HCT116 (cell line): ENCODE results near the gene ZIC5. TPM values are rescaled to one million over a fixed set of nuclear protein-coding genes. Genes with fewer than 3 reads are reported as not detected.

ENCODE experiments used
- ATAC-seq: fragments of 200-7000 bp; cut with Tn5 transposase; 2 replicates; pipeline ENCODE4 v1.9.1; 2020; ENCODE audit warnings: mild to moderate bottlenecking, moderate library complexity
- BruUV-seq: library from RNA; stranded (reverse); fragments of 400-500 nt; replicated peaks from 2 replicates; lab custom pipeline; 2021; lab: Mats Ljungman, UMichigan
- CTCF ChIA-PET: fragments of 300-600 bp; sonication (Branson Sonifier 250); formaldehyde crosslinking; loops from one replicate; lab custom pipeline; 2021; ENCODE audit warnings: antibody characterized with exemption; lab: Charles Lee
- POLR2A ChIA-PET: fragments of 300-600, 350-600 bp; sonication (Branson Sonifier 250); formaldehyde crosslinking; loops from one replicate; lab custom pipeline; 2021; ENCODE audit warnings: antibody characterized with exemption; lab: Charles Lee
- RAD21 ChIA-PET, 2 experiments: fragments of 300-600 bp; sonication (Branson Sonifier 250); formaldehyde crosslinking; loops; one replicate each; lab custom pipeline; 2023; ENCODE audit warnings: low total read pairs in 2 of 2; ENCODE audit not compliant: uncharacterized antibody in 2 of 2, unreplicated experiment in 2 of 2, low non-redundant PET in 1 of 2; lab: Charles Lee
- DNase-seq: peaks from one replicate; pipeline ENCODE4 v3.0.0-alpha.2; 2010; ENCODE audit warnings: low read depth, low spot score
- H2AFZ ChIP-seq: fragments of 200-600 bp; shearing (Covaris generic), sonication (generic); 2 replicates; pipeline ENCODE4 v1.6.1; 2017; ENCODE audit warnings: low read depth, mixed run types, mixed read lengths, antibody characterized with exemption, low read length; ENCODE audit not compliant: poor library complexity, severe bottlenecking
- H3K27ac ChIP-seq: 2 replicates; pipeline ENCODE4 v1.5.1; 2012; ENCODE audit warnings: low read depth, low read length
- H3K27me3 ChIP-seq: fragments of 200-600 bp; sonication (generic); 2 replicates; pipeline ENCODE4 v1.6.1; 2016; ENCODE audit warnings: mixed run types, low read length, mixed read lengths; ENCODE audit not compliant: insufficient read depth
- H3K36me3 ChIP-seq, 2 experiments: fragments of 200-500 bp in 1 of 2; fragments of 200-600 bp in 1 of 2; sonication (Bioruptor generic) in 1 of 2; sonication (generic) in 1 of 2; 2 replicates each; pipeline versions ENCODE4 v1.5.1 to v1.6.1; 2014 to 2016; ENCODE audit warnings: low read length in 2 of 2, inconsistent platforms in 1 of 2, mixed read lengths in 1 of 2, mixed run types in 1 of 2; ENCODE audit not compliant: insufficient read depth in 2 of 2, control insufficient read depth in 1 of 2
- H3K4me1 ChIP-seq, 2 experiments: fragments of 200-600 bp in 1 of 2; sonication (generic) in 1 of 2; 2 replicates each; pipeline versions ENCODE4 v1.5.1 to v1.6.1; 2012 to 2017; ENCODE audit warnings: low read length in 2 of 2, inconsistent platforms in 1 of 2, mild to moderate bottlenecking in 1 of 2, mixed read lengths in 1 of 2, mixed run types in 1 of 2, moderate library complexity in 1 of 2; ENCODE audit not compliant: insufficient read depth in 2 of 2, control insufficient read depth in 1 of 2
- H3K4me2 ChIP-seq: fragments of 200-600 bp; sonication (generic); 2 replicates; pipeline ENCODE4 v1.6.1; 2017; ENCODE audit warnings: mixed run types, low read length, mixed read lengths
- H3K4me3 ChIP-seq, 2 experiments: fragments of 200-600 bp in 1 of 2; sonication (generic) in 1 of 2; replicated peaks in 1 of 2; 2 replicates each; pipeline ENCODE4 v1.5.1; 2011 to 2016; ENCODE audit warnings: low read length in 2 of 2, control low read depth in 1 of 2, low read depth in 1 of 2, mild to moderate bottlenecking in 1 of 2, mixed read lengths in 1 of 2, mixed run types in 1 of 2
- H3K79me2 ChIP-seq: fragments of 200-600 bp; sonication (generic); 2 replicates; pipeline ENCODE4 v1.6.1; 2017; ENCODE audit warnings: mild to moderate bottlenecking, mixed run types, low read length, moderate library complexity, mixed read lengths; ENCODE audit not compliant: insufficient read depth
- H3K9ac ChIP-seq: fragments of 200-600 bp; sonication (generic); 2 replicates; pipeline ENCODE4 v1.6.1; 2016; ENCODE audit warnings: low read length, mixed read lengths
- H3K9me2 ChIP-seq: fragments of 200-600 bp; sonication (generic), shearing (Covaris generic); 2 replicates; pipeline ENCODE4 v1.6.1; 2017; ENCODE audit warnings: mixed run types, mild to moderate bottlenecking, moderate library complexity; ENCODE audit not compliant: insufficient read depth
- H3K9me3 ChIP-seq, 2 experiments: fragments of 200-500 bp in 1 of 2; fragments of 200-600 bp in 1 of 2; sonication (Bioruptor generic) in 1 of 2; sonication (generic) in 1 of 2; 2 replicates each; pipeline ENCODE4 v1.6.1; 2014 to 2017; ENCODE audit warnings: low read length in 2 of 2, mixed read lengths in 2 of 2, inconsistent platforms in 1 of 2, low read depth in 1 of 2, mild to moderate bottlenecking in 1 of 2, mixed run types in 1 of 2, moderate library complexity in 1 of 2; ENCODE audit not compliant: control insufficient read depth in 1 of 2, insufficient read depth in 1 of 2
- H4K20me1 ChIP-seq: fragments of 200-600 bp; sonication (generic), shearing (Covaris generic); 2 replicates; pipeline ENCODE4 v1.6.1; 2017; ENCODE audit warnings: mixed run types, mild to moderate bottlenecking, moderate library complexity; ENCODE audit not compliant: insufficient read depth
- ATF3 ChIP-seq: IDR thresholded peaks from 2 replicates; pipeline ENCODE4 v1.6.1; 2012
- CBX3 ChIP-seq: IDR thresholded peaks from 2 replicates; pipeline ENCODE4 v1.6.1; 2012; ENCODE audit warnings: low read depth
- CEBPB ChIP-seq: IDR thresholded peaks from 2 replicates; pipeline ENCODE4 v1.6.1; 2012; ENCODE audit warnings: low read depth
- ELF1 ChIP-seq: IDR thresholded peaks from 2 replicates; pipeline ENCODE4 v1.6.1; 2012; ENCODE audit warnings: low read depth, borderline replicate concordance
- EZH2 ChIP-seq: fragments of 200-600 bp; sonication (generic); IDR thresholded peaks from 2 replicates; pipeline ENCODE4 v1.6.1; 2017; ENCODE audit warnings: antibody characterized with exemption, mixed run types
- EZH2phosphoT487 ChIP-seq: fragments of 200-600 bp; IDR thresholded peaks from 2 replicates; pipeline ENCODE4 v1.6.1; 2018; ENCODE audit warnings: antibody characterized with exemption, borderline replicate concordance
- FOSL1 ChIP-seq: IDR thresholded peaks from 2 replicates; pipeline ENCODE4 v1.6.1; 2012; ENCODE audit warnings: low read depth
- POLR2A ChIP-seq: IDR thresholded peaks from 2 replicates; pipeline ENCODE4 v1.7.0; 2011; ENCODE audit warnings: borderline replicate concordance; ENCODE audit not compliant: insufficient read depth, insufficient read length; ENCODE audit errors: extremely low read depth
- POLR2AphosphoS5 ChIP-seq: IDR thresholded peaks from 2 replicates; pipeline ENCODE4 v1.6.1; 2011; ENCODE audit warnings: mild to moderate bottlenecking, low read depth, low read length, moderate library complexity
- SIN3A ChIP-seq: IDR thresholded peaks from 2 replicates; pipeline ENCODE4 v1.6.1; 2012; ENCODE audit warnings: low read depth
- SRF ChIP-seq: IDR thresholded peaks from 2 replicates; pipeline ENCODE4 v1.6.1; 2012; ENCODE audit warnings: low read depth
- TCF7L2 ChIP-seq: IDR thresholded peaks from 2 replicates; pipeline ENCODE4 v1.7.0; 2011; ENCODE audit warnings: borderline replicate concordance, inconsistent platforms; ENCODE audit not compliant: insufficient read depth, insufficient read length; ENCODE audit errors: extremely low read depth
- YY1 ChIP-seq: IDR thresholded peaks from 2 replicates; pipeline ENCODE4 v1.6.1; 2011; ENCODE audit warnings: low read length, low read depth, moderate library complexity, mild to moderate bottlenecking; ENCODE audit not compliant: insufficient replicate concordance; ENCODE audit errors: extremely low read depth
- ZFX ChIP-seq: fragments of 450-650 bp; IDR thresholded peaks from 2 replicates; pipeline ENCODE4 v1.6.1; 2017
- ZNF274 ChIP-seq: fragments of 200-500 bp; sonication (Bioruptor generic); IDR thresholded peaks from 2 replicates; pipeline ENCODE4 v1.6.1; 2014; ENCODE audit warnings: mild to moderate bottlenecking, low read depth, low read length, inconsistent platforms
- intact Hi-C: fragments of 100-400 bp; cut with micrococcal nuclease; formaldehyde crosslinking; loops from 2 replicates; pipeline ENCODE4 v1.10.0; 2022
- total RNA-seq: library from RNA; stranded (reverse); gene quantifications from one replicate; pipeline ENCODE4 v1.2.1, GENCODE V29; 2021; ENCODE audit not compliant: unreplicated experiment
- TF ChIP-seq, protein P1 (sequence below): IDR thresholded peaks from 2 replicates; pipeline ENCODE4 v1.6.1; 2012

The ZIC5 gene
- total RNA-seq, 1 experiment from 2014 or later = 10.3 TPM

- intact Hi-C loops = no loop called here
- ATAC-seq = no peak
- DNase-seq = no peak
- POLR2A ChIA-PET = no interaction called here
- Histone ChIP-seq H2AFZ (no peak overlapping the region), H3K4me2 (no peak overlapping the region), H3K27ac (no peak overlapping the region), H3K79me2 (peaks cover 22% of the 10 kb centered on the region), H3K27me3 (no peaks in the 10 kb centered on the region), H3K4me1 (peaks cover under 1 to 3% of the 10 kb centered on the region in 2 experiments; a peak in 2 of 4 replicates), H3K9me3 (no peaks in the 10 kb centered on the region), H3K4me3 (no peak overlapping the region), H4K20me1 (no peaks in the 10 kb centered on the region; the same call in 1 of the 2 replicates), H3K36me3 (peaks cover 11 to 20% of the 10 kb centered on the region in 2 experiments; a peak in 2 of 4 replicates), H3K9ac (no peak overlapping the region), H3K9me2 (no peaks in the 10 kb centered on the region)
- RAD21 ChIA-PET = no interaction called here
- CTCF ChIA-PET = no interaction called here
- BruUV-seq = no TSS peak
- TF ChIP-seq EZH2 (no peak), FOSL1 (no peak), POLR2AphosphoS5 (no peak), ZFX (no peak), CEBPB (no peak)
- TF ChIP-seq, protein P1, sequence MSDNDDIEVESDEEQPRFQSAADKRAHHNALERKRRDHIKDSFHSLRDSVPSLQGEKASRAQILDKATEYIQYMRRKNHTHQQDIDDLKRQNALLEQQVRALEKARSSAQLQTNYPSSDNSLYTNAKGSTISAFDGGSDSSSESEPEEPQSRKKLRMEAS = no peak
These were observed 9.3 kb downstream of the ZIC5 start for GRCh38 chr13:99962242-99962641.

DNA sequence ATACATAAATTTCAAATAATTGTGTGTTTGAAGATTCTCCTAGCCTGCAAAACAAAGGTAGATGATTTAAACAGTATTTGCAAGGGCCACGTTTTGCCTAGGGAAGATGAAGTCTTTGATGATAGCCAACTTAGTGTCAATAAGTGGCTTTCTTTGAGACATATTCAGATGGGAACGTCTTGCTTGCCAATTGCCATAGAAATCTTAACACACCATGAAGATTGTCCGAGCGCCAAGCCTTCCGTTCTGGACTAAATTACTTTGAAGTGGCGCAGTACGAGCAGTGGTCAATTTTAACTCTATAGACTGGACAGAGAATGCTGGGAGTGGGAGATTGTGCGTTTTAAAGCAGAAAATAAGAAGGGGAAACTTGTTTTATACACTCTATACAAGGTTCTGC lies 9.9 kb downstream of the ZIC5 start:
- no peak overlapping the region for H3K4me2 ChIP-seq
- peaks cover 11 to 20% of the 10 kb centered on the region in 2 experiments; a peak in 2 of 4 replicates for H3K36me3 ChIP-seq
- ChIA-PET RAD21 (no interaction called here), POLR2A (no interaction called here), CTCF (no interaction called here)
- BruUV-seq = no TSS peak
- no peak overlapping the region for H2AFZ ChIP-seq
- H3K79me2 ChIP-seq = peaks cover 16% of the 10 kb centered on the region
- no peaks in the 10 kb centered on the region for H3K4me1 ChIP-seq
- no peak overlapping the region for H3K9ac ChIP-seq
- no peak overlapping the region for H3K27ac ChIP-seq
- H3K9me3 ChIP-seq = no peaks in the 10 kb centered on the region
- no peaks in the 10 kb centered on the region for H3K27me3 ChIP-seq
- no peaks in the 10 kb centered on the region for H3K9me2 ChIP-seq
- no peaks in the 10 kb centered on the region; the same call in 1 of the 2 replicates for H4K20me1 ChIP-seq
- no peak overlapping the region for H3K4me3 ChIP-seq
- intact Hi-C loops = no loop called here
- no peak for ATAC-seq
- no peak for TF ChIP-seq POLR2A
- TF ChIP-seq ZFX = no peak
- TF ChIP-seq EZH2phosphoT487 = no peak
- TF ChIP-seq ELF1 = no peak
- no peak for TF ChIP-seq ATF3
- no peak for TF ChIP-seq SRF
- TF ChIP-seq EZH2 = no peak
- TF ChIP-seq POLR2AphosphoS5 = no peak
- TF ChIP-seq, protein P1 = no peak
- TF ChIP-seq YY1 = no peak
- TF ChIP-seq CBX3 = no peak
- TF ChIP-seq TCF7L2 = no peak
- no peak for TF ChIP-seq ZNF274
- no peak for TF ChIP-seq SIN3A
- no peak for DNase-seq
